ENCODE results near the gene HOXA4.

- TF ChIP-seq CTCF (IDR thresholded peaks at IDR 0.05) = no peak
- no peak for TF ChIP-seq POLR2AphosphoS5 (IDR thresholded peaks at IDR 0.05)
Observed at GRCh38 chr7:27171325-27171636, 40.7 kb upstream of the HOXA4 start.
